OCI-M2 (cell line): ENCODE data around the gene ANKRD62.
"Not testable (repeated sequence)": the region's sequence is repeated elsewhere in the genome, so short reads cannot be mapped to it uniquely, and the experiment has no call there.

ENCODE experiments used
- DNase-seq: peaks from one replicate; lab custom pipeline; 2025; ENCODE audit not compliant: unreplicated experiment; lab: John Stamatoyannopoulos, UW

Gene ANKRD62

DNA sequence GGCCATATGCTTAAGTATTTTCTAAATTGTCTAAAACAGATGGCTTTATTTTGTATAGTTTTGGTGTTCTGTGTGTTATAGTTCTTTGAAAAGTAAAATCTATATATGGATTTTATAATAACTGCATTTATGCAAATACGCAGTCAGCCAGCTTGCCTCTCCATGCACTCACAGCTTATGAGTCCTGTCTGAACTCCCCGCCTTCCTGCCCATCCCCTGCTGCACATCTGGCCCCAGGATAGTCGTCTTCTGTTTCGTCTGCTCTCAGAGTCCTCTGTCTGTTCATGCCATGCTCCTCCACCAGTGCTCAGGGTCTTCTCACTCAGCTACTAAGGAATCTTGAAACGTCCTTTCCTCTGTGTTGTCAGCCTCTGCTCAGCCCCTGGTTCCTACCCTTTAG lies 28.2 kb upstream of the ANKRD62 start:
- no peak for DNase-seq

- no peak for DNase-seq
Measured at GRCh38 chr18:12066910-12067511, 26.6 kb upstream of the ANKRD62 start.

- no peak for DNase-seq
Measured at GRCh38 chr18:12067671-12068070, 26.0 kb upstream of the ANKRD62 start.

- not testable (repeated sequence) for DNase-seq
Measured at GRCh38 chr18:12068316-12068949, 25.2 kb upstream of the ANKRD62 start.

DNA sequence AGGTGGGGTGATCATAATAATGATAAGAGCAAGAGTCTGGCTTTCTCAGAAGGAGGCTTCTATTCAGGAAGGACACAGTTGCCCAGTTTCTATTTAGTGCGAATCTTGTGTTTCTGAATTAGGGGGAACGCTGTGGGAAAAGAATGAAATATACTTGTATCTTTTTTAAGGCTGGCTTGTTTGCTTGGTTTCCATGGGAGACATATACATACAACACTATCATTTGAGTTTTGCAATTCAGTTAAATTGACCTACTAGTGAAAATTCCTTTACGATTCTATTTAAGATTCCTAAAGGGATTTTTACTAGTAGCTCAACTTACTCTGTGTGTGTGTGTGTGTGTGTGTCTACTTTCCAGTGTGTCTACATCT lies 24.7 kb upstream of the ANKRD62 start:
- no peak for DNase-seq

- DNase-seq: not testable (repeated sequence)
Measured at GRCh38 chr18:12071066-12071465, 22.6 kb upstream of the ANKRD62 start.

DNA sequence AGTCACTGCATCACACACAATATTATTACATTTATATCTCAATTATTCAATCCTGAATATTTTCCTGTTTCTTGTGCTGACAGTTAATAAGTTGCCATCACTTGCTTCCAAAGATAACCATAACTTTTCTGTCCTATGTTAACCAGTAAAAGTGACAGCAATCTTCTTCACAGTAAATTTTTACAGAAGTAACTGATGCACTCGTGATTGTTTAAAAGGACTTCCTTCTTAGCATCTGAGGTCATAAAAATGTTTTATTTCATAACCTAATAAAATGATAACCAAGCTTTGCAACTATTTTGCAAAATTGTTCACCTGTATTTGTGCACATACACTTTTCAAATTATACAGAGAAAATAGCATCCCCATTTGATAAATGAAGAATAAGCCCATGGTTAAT lies 20.6 kb upstream of the ANKRD62 start:
- DNase-seq: no peak

GRCh38 chr18:12074736-12075135 lies 18.9 kb upstream of the ANKRD62 start:
- DNase-seq: no peak

- no peak for DNase-seq
Measured at GRCh38 chr18:12076424-12077140, 17.1 kb upstream of the ANKRD62 start.

- not testable (repeated sequence) for DNase-seq
Measured at GRCh38 chr18:12077994-12078393, 15.6 kb upstream of the ANKRD62 start.

DNA sequence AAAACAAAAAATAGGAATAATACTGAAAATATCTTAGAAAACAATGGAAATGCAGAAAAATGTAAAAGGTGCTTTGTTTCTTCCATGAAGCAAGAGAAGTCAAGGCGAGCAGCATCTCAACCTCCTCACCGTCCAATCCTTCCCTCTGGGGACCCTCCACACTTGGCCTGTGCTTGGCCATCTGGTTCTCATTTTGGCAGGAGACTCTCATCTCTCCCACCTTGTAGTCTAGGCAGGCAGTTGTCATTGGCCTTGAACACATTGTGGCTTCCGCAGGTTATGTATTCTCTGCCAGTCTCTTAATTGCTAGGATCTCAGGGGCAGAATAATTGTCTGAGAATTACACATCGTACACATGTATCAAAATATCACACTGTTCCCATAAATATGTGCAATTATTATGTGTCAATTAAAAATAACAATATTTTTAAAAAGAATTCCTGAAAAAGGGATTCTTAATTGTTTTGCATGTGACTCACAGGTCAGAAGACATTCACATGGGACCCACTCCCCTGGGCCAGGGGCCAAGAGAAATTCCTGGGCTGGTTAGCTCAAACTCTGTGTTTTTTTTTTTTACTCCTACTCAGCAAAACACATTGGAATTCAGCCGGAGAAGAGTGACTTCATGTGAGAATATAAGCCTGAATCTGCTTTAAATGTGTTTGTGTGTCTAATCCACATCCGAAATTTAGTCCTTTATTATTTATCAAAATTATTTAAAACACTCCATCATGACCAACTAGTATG lies 14.0 kb upstream of the ANKRD62 start:
- no peak for DNase-seq

DNA sequence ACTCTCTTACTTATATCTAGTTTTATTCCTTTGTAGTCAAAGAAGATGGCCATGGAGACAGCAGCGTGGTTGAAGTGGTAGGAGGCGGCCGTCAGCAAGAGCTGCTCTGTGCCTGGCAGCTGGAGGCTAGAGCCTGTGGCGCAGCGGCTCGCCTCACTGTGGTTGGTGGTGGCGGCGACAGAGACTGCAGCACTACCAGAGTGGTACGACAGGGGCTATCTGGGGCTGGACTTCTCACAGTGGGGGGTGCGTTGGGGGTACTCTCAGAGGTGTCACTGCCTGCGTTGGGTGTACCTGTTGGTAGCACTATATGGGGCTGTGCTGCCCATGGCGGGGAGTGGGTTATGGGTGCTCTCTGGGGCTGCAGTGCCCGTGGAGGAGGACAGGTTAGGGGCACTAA lies 8.5 kb upstream of the ANKRD62 start:
- no peak for DNase-seq

DNA sequence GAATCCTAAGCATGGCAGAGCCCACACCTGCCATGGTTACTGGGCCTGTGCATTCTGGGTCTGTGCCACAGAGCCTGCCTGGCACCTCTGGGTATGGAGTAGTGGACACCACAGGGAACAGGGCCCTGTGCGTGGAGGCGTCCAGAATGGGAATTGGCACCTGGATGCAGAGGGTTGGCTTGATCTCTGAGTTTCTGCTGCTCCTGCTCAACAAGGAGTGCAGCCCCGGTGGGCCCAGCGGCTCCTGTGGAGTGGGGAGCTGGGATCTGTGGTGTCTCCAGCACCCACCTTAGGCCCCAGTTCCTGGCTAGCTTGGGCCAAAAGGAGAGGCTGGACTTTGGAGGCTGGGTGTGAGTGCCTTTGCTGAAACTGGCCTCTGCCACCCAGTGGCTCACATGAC lies 7.9 kb upstream of the ANKRD62 start:
- no peak for DNase-seq

- DNase-seq: no peak
Measured at GRCh38 chr18:12086249-12086648, 7.4 kb upstream of the ANKRD62 start.

GRCh38 chr18:12086677-12087470 lies 6.8 kb upstream of the ANKRD62 start:
- DNase-seq: no peak

GRCh38 chr18:12087471-12088025 lies 6.1 kb upstream of the ANKRD62 start:
- DNase-seq: no peak

GRCh38 chr18:12088096-12088495 lies 5.5 kb upstream of the ANKRD62 start:
- no peak for DNase-seq

DNA sequence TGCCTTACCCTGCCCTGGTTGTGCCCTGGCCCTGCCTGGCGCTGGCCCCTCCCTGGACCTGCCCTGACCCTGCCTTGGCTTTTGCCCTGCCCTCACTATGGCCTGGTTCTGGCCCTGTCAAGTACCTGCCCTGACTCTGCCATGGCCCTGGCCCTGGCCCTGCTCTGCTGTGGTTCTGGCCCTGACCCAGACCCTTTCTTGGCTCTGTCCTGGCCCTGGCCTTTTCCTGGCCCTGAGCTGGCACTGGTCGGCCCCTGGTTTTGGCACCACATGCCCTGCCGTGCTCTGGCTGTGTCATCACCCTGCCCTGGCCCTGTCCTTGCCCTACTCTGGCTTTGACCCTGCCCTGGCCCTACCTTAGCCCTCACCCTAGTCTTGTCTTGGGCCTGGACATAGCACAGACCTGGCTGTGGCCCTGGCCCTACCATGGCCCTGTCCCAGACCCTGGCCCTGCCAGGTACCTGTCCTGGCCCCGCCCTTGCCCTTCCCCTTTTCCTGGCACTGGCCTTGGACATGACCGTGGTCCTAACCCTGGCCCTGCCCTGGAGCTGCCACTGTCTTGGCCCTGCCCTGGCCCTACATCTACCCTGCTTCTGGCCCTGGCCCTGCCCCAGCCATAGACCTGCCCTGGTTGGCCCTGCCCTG lies 4.8 kb upstream of the ANKRD62 start:
- no peak for DNase-seq

DNA sequence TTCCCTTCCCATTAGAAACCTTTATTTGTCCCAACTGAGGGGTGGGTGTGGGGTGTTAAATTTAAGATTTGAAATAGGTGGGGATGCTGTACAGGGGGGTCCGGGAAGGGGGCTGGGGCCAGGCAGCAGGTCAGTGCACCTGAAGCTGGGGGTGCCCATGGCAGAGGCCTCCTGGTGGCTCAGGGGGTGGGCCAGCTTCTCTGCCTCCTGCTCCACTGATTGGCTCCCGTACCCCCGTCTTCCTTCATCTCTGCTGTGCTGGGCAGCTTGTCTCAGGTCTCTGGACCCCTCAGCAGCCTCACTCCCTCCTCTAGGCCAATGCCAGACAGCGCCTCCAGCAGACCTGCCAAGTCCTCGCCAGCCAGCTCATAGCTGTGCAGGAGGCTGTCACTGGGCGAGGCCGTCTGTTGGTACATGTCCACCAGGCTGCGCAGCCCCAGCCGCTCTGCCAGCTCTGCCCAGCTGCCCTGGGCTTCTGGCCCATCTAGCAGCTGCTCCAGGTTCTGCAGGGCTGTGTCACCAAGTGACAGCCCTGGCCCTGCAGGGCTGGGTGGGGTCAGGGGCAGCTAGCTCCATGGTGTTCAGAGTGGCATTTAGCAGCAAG lies 2.0 kb upstream of the ANKRD62 start:
- no peak for DNase-seq
